PC-9 (cell line): ENCODE data around the gene PACRG. TPM values are rescaled to one million over a fixed set of nuclear protein-coding genes. Genes with fewer than 3 reads are reported as not detected.

Experiments used
- BruUV-seq: library from RNA; stranded (reverse); fragments of 400-500 nt; replicated peaks from 2 replicates; lab custom pipeline; 2021; lab: Mats Ljungman, UMichigan
- CTCF ChIA-PET: fragments of 300-600 bp; sonication (Branson Sonifier 250); formaldehyde crosslinking; loops from one replicate; lab custom pipeline; 2022; ENCODE audit warnings: antibody characterized with exemption; lab: Charles Lee
- POLR2A ChIA-PET: fragments of 300-600 bp; sonication (Branson Sonifier 250); formaldehyde crosslinking; loops from one replicate; lab custom pipeline; 2022; ENCODE audit warnings: antibody characterized with exemption; ENCODE audit not compliant: unreplicated experiment; lab: Charles Lee
- DNase-seq, 2 experiments: peaks; one replicate each; pipeline versions ENCODE4 v3.0.0 to v3.0.0-alpha.2; 2015 to 2022; ENCODE audit warnings: mixed read lengths in 1 of 2
- H2AFZ ChIP-seq: fragments of 200-600 bp; sonication (generic); 2 replicates; pipeline ENCODE4 v1.8.1; 2017; ENCODE audit warnings: antibody characterized with exemption
- H3F3A ChIP-seq: fragments of 200-600 bp; sonication (generic); 2 replicates; pipeline ENCODE4 v1.8.1; 2017; ENCODE audit warnings: antibody characterized with exemption, mild to moderate bottlenecking, low read depth; ENCODE audit not compliant: insufficient read depth
- H3K27ac ChIP-seq: fragments of 200-600 bp; sonication (generic); 2 replicates; pipeline ENCODE4 v1.6.1; 2016; ENCODE audit warnings: mixed run types
- H3K27me3 ChIP-seq: fragments of 200-600 bp; sonication (generic); 2 replicates; pipeline ENCODE4 v1.6.1; 2016; ENCODE audit warnings: low read depth, mixed run types; ENCODE audit not compliant: insufficient read depth
- H3K36me3 ChIP-seq: fragments of 200-600 bp; sonication (generic); 2 replicates; pipeline ENCODE4 v1.6.1; 2016; ENCODE audit warnings: low read depth, mixed run types
- H3K4me1 ChIP-seq: fragments of 200-600 bp; sonication (generic); replicated peaks from 2 replicates; pipeline ENCODE4 v1.6.1; 2016; ENCODE audit warnings: mixed run types; ENCODE audit not compliant: insufficient read depth
- H3K4me2 ChIP-seq: fragments of 200-600 bp; sonication (generic); 2 replicates; pipeline ENCODE4 v1.6.1; 2017; ENCODE audit warnings: mixed run types
- H3K4me3 ChIP-seq: fragments of 200-600 bp; sonication (generic); 2 replicates; pipeline ENCODE4 v1.6.1; 2016; ENCODE audit warnings: mixed run types
- H3K79me2 ChIP-seq: fragments of 200-600 bp; sonication (generic); 2 replicates; pipeline ENCODE4 v1.6.1; 2017; ENCODE audit warnings: low read depth, mixed run types
- H3K9me2 ChIP-seq: fragments of 200-600 bp; sonication (generic); 2 replicates; pipeline ENCODE4 v1.8.1; 2017; ENCODE audit warnings: mild to moderate bottlenecking; ENCODE audit not compliant: insufficient read depth
- H3K9me3 ChIP-seq: fragments of 200-600 bp; sonication (generic); 2 replicates; pipeline ENCODE4 v1.8.1; 2016; ENCODE audit warnings: low read depth; ENCODE audit not compliant: insufficient read depth
- H4K20me1 ChIP-seq: fragments of 200-600 bp; sonication (generic); 2 replicates; pipeline ENCODE4 v1.8.1; 2017; ENCODE audit not compliant: insufficient read depth
- EZH2 ChIP-seq: fragments of 200-600 bp; sonication (generic); IDR thresholded peaks from 2 replicates; pipeline ENCODE4 v1.8.0; 2017; ENCODE audit warnings: antibody characterized with exemption, low read depth
- intact Hi-C: fragments of 100-400 bp; cut with micrococcal nuclease; formaldehyde crosslinking; loops from one replicate; pipeline ENCODE4 v1.10.0; 2022; ENCODE audit not compliant: unreplicated experiment
- total RNA-seq: library from RNA; stranded (reverse); gene quantifications from 2 replicates; pipeline ENCODE4 v1.2.3, GENCODE V29; 2021
- TF ChIP-seq, protein P1 (sequence below): fragments of 200-600 bp; sonication (generic); conservative IDR thresholded peaks from 2 replicates; pipeline ENCODE4 v1.6.1; 2017; ENCODE audit warnings: mixed run types, antibody characterized with exemption, mild to moderate bottlenecking, moderate library complexity

The PACRG gene
- total RNA-seq, 1 experiment from 2014 or later = not detected

DNA sequence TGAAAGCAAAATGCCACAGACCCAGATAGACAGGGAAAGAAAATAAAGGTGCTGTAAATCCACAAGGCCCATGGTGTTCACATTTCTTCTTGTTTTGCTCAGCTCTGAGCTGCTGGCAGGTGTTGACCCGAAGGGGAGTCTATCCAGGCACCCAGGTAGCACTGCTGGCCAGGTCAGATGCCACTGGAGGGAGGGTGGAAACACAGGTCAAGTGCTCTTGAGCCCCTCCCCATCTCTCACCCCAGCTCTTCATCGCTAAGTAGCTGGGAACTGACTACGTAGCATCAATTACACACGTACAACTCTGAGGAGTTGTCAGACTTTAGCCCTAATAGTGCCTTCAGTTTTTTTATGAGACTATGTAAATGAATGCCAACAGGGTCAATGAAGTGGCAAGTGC, 399.0 kb downstream of the PACRG start:
- TF ChIP-seq, protein P1, sequence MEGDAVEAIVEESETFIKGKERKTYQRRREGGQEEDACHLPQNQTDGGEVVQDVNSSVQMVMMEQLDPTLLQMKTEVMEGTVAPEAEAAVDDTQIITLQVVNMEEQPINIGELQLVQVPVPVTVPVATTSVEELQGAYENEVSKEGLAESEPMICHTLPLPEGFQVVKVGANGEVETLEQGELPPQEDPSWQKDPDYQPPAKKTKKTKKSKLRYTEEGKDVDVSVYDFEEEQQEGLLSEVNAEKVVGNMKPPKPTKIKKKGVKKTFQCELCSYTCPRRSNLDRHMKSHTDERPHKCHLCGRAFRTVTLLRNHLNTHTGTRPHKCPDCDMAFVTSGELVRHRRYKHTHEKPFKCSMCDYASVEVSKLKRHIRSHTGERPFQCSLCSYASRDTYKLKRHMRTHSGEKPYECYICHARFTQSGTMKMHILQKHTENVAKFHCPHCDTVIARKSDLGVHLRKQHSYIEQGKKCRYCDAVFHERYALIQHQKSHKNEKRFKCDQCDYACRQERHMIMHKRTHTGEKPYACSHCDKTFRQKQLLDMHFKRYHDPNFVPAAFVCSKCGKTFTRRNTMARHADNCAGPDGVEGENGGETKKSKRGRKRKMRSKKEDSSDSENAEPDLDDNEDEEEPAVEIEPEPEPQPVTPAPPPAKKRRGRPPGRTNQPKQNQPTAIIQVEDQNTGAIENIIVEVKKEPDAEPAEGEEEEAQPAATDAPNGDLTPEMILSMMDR = no peak
- TF ChIP-seq EZH2 = no peak
- CTCF ChIA-PET = no interaction called here
- H3K27me3 ChIP-seq = peaks cover 94% of the 10 kb centered on the region

DNA sequence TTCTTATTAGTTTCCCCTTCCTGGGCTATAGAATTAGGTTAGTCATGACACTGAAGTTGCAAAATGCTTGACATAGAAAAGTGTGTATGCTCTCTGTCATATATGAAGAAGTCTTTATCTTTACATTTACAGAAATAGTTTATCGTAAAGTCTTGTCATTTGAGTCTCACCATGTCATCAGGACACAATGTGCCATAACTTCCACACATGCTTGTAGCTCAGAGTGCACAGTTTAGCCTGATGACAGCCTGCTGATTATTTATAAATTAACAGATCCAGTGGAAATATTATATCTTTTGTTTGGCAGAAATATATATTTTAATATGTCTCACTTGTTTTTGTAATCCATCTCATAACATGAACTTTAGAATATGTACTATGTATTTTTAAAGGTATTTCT, 399.8 kb downstream of the PACRG start:
- no peak overlapping the region for H3K4me2 ChIP-seq
- H3K4me1 ChIP-seq = no peaks in the 10 kb centered on the region
- no peak for TF ChIP-seq EZH2
- TF ChIP-seq, protein P1 = no peak
- no peaks in the 10 kb centered on the region for H3F3A ChIP-seq
- no peaks in the 10 kb centered on the region; the same call in 1 of the 2 replicates for H3K9me3 ChIP-seq
- no peak for DNase-seq
- H3K27me3 ChIP-seq = peaks cover 94% of the 10 kb centered on the region
- H4K20me1 ChIP-seq = no peaks in the 10 kb centered on the region
- H2AFZ ChIP-seq = no peak overlapping the region
- H3K27ac ChIP-seq = no peak overlapping the region
- no peaks in the 10 kb centered on the region for H3K79me2 ChIP-seq
- intact Hi-C loops = no loop called here
- H3K4me3 ChIP-seq = no peak overlapping the region
- H3K9me2 ChIP-seq = no peaks in the 10 kb centered on the region
- CTCF ChIA-PET = no interaction called here
- no TSS peak for BruUV-seq
- H3K36me3 ChIP-seq = no peaks in the 10 kb centered on the region
- POLR2A ChIA-PET = no interaction called here

More for the DNA sequence above, 399.0 kb downstream of the PACRG start:
- H3K4me1 ChIP-seq = no peaks in the 10 kb centered on the region
- H3K9me2 ChIP-seq = no peaks in the 10 kb centered on the region
- H2AFZ ChIP-seq = no peak overlapping the region
- H3K36me3 ChIP-seq = no peaks in the 10 kb centered on the region
- H3K27ac ChIP-seq = no peak overlapping the region
- POLR2A ChIA-PET = no interaction called here
- DNase-seq = no peak
- BruUV-seq = no TSS peak
- no peak overlapping the region for H3K4me3 ChIP-seq
- H3K4me2 ChIP-seq = no peak overlapping the region
- H3K9me3 ChIP-seq = no peaks in the 10 kb centered on the region; the same call in 1 of the 2 replicates
- intact Hi-C loops = no loop called here
- H3K79me2 ChIP-seq = no peaks in the 10 kb centered on the region
- no peaks in the 10 kb centered on the region for H4K20me1 ChIP-seq
- no peaks in the 10 kb centered on the region for H3F3A ChIP-seq

DNA sequence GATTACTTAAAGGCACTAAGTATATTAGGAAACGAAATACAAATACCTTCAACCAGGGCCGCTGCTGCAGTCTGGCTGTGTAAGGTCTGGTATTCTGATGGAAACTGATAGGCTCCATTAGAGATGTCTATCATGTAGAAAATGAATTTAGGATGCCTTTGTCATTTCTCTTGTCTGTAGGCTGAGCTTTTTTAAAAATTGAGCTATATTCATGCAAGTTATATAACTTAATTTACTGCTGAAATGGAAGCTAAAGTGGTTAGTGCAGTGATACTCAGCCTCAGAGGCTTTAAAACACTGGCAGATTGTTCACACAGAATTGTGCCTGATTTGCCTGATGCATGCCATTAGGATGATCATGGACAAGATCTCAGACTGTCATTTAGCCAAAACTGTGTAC, 400.6 kb downstream of the PACRG start:
- Histone ChIP-seq H2AFZ (no peak overlapping the region), H3K4me3 (no peak overlapping the region), H3K9me2 (no peaks in the 10 kb centered on the region), H4K20me1 (no peaks in the 10 kb centered on the region), H3K27ac (no peak overlapping the region), H3K27me3 (peaks cover 92% of the 10 kb centered on the region), H3K4me2 (no peak overlapping the region), H3K9me3 (no peaks in the 10 kb centered on the region; the same call in 1 of the 2 replicates), H3F3A (no peaks in the 10 kb centered on the region), H3K79me2 (no peaks in the 10 kb centered on the region), H3K36me3 (no peaks in the 10 kb centered on the region), H3K4me1 (no peaks in the 10 kb centered on the region)
- BruUV-seq = no TSS peak
- intact Hi-C loops = no loop called here
- POLR2A ChIA-PET = no interaction called here
- TF ChIP-seq, protein P1 = no peak
- no peak for TF ChIP-seq EZH2
- CTCF ChIA-PET = no interaction called here
- no peak for DNase-seq
